Right lobe of liver (tissue), 6 donors: ENCODE results near the gene GTPBP3. TPM values are rescaled to one million over a fixed set of nuclear protein-coding genes. Genes with fewer than 3 reads are reported as not detected.

Experiments
- ATAC-seq, 4 donors: fragments of 200-7000 bp; cut with Tn5 transposase; one replicate each; pipeline ENCODE4 v1.9.1; 2020; ENCODE audit warnings: mild to moderate bottlenecking in 4 of 4, moderate library complexity in 4 of 4
- DNase-seq, 3 donors: peaks; one replicate each; pipeline ENCODE4 v3.0.0-alpha.2; 2020
- H3K27ac ChIP-seq, 3 donors: fragments of 200-600 bp; one replicate each; pipeline ENCODE4 v1.8.0; 2022
- H3K27me3 ChIP-seq, 2 donors: fragments of 200-600 bp; one replicate each; pipeline ENCODE4 v1.8.0; 2022
- H3K36me3 ChIP-seq, 4 donors: fragments of 200-600 bp; sonication (generic) in 1 of 4; one replicate each; pipeline versions ENCODE4 v1.5.1 to v1.8.0; 2017 to 2022; ENCODE audit warnings: control low read depth in 1 of 4
- H3K4me1 ChIP-seq, 4 donors: fragments of 200-600 bp; sonication (generic) in 1 of 4; one replicate each; pipeline versions ENCODE4 v1.5.1 to v1.8.0; 2017 to 2022; ENCODE audit warnings: control low read depth in 1 of 4
- H3K4me3 ChIP-seq, 3 donors: fragments of 200-600 bp; one replicate each; pipeline ENCODE4 v1.8.0; 2022
- H3K9me3 ChIP-seq, 4 donors: fragments of 200-600 bp; sonication (generic) in 1 of 4; one replicate each; pipeline versions ENCODE4 v1.5.1 to v1.8.0; 2017 to 2022; ENCODE audit warnings: control low read depth in 1 of 4
- CTCF ChIP-seq, 4 donors: fragments of 200-600 bp in 3 of 4; fragments of 450-650 bp in 1 of 4; IDR thresholded peaks; one replicate each; pipeline versions ENCODE4 v1.5.1 to v1.8.0; 2016 to 2022; ENCODE audit warnings: antibody characterized with exemption in 4 of 4, mild to moderate bottlenecking in 2 of 4
- POLR2A ChIP-seq: fragments of 450-650 bp; IDR thresholded peaks from one replicate; pipeline ENCODE4 v1.6.1; 2017; ENCODE audit warnings: antibody characterized with exemption, mild to moderate bottlenecking
- WGBS: methylation state at CpG from one replicate; pipeline ENCODE4 v1.1.6; 2018; ENCODE audit warnings: low coverage, low lambda C conversion rate; ENCODE audit not compliant: insufficient coverage; ENCODE audit errors: missing lambda C conversion rate; 5-methylcytosine and 5-hydroxymethylcytosine counted together
- intact Hi-C, 2 donors: fragments of 100-400 bp; cut with DNase I; formaldehyde crosslinking; loops; one replicate each; pipeline versions ENCODE4 v1.11.2 to v1.14.1; 2022
- total RNA-seq, 6 experiments: library from RNA; depleted of rRNA in 2 of 6; stranded (reverse); fragments of >200 nt in 2 of 6; fragmentation: NEBNext Ultra II Directional in 3 of 6; extraction: Animal tissue kit (Norgen Biotek cat#: 25700) in 3 of 6; gene quantifications; one replicate each; pipeline versions ENCODE4 v1.1.0 to v1.2.4, GENCODE V29; 2016 to 2023
- donor health status: DM: no; HTN: yes; CAD: no.
- donor health status: DM: no; HTN: no; CAD: no.
- donor health status: DM: no; HTN: no; CAD: no.
- donor health status: DM: no; HTN: yes; CAD: no.
- donor health status: DM: no; HTN: yes; CAD: no.

GTPBP3 gene
- total RNA-seq, 6 experiments from 2014 or later, result 10.3 to 23.6 (median 13.6) TPM

- Histone ChIP-seq H3K4me1 (peaks cover 0 to 30% (median 10%) of the 10 kb centered on the region in 4 donors), H3K27ac (no peak overlapping the region), H3K9me3 (no peaks in the 10 kb centered on the region), H3K36me3 (no peaks in the 10 kb centered on the region), H3K27me3 (no peaks in the 10 kb centered on the region), H3K4me3 (no peak overlapping the region)
- ATAC-seq, result no peak
- no peak for DNase-seq
- 100% methylated on average over 2 of the region's 27 CpGs for WGBS
- intact Hi-C loops, result no loop called here
- TF ChIP-seq CTCF (IDR thresholded peaks at IDR 0.05), result no peak
Observed at GRCh38 chr19:17327068-17327653, 10.2 kb upstream of the GTPBP3 start.

GRCh38 chr19:17327654-17328516 is 9.5 kb upstream of the GTPBP3 start:
- intact Hi-C loops, result no loop called here
- 33% methylated on average over 26 of the region's 64 CpGs for WGBS
- Histone ChIP-seq H3K27me3 (no peaks in the 10 kb centered on the region), H3K27ac (no peak overlapping the region), H3K36me3 (no peaks in the 10 kb centered on the region), H3K9me3 (no peaks in the 10 kb centered on the region), H3K4me1 (peaks cover 0 to 30% (median 10%) of the 10 kb centered on the region in 4 donors), H3K4me3 (peak overlapping the region in 2 of 3 donors; percentile 23 to 40)
- no peak for DNase-seq
- ATAC-seq, result peak; percentile 38 to 66 (median 50)
- no peak for TF ChIP-seq POLR2A
- TF ChIP-seq CTCF (IDR thresholded peaks at IDR 0.05), result peak in 2 of 4 donors; percentile 7 to 11

- H3K36me3 ChIP-seq, result no peaks in the 10 kb centered on the region
- 33% methylated on average over 31 of the region's 94 CpGs for WGBS
- DNase-seq, result no peak
- no peak overlapping the region for H3K27ac ChIP-seq
- H3K4me1 ChIP-seq, result peaks cover 0 to 31% (median 10%) of the 10 kb centered on the region in 4 donors
- H3K27me3 ChIP-seq, result no peaks in the 10 kb centered on the region
- no peaks in the 10 kb centered on the region for H3K9me3 ChIP-seq
- no peak for ATAC-seq
- H3K4me3 ChIP-seq, result peak overlapping the region in 2 of 3 donors; percentile 23 to 40
- TF ChIP-seq CTCF (IDR thresholded peaks at IDR 0.05) (no peak), POLR2A (no peak)
- intact Hi-C loops, result no loop called here
Observed at GRCh38 chr19:17328517-17329365, 8.6 kb upstream of the GTPBP3 start.

GRCh38 chr19:17329366-17330261 is 7.7 kb upstream of the GTPBP3 start:
- DNase-seq (no peak), ATAC-seq (no peak)
- H3K27me3 ChIP-seq, result no peaks in the 10 kb centered on the region
- intact Hi-C loops, result no loop called here
- H3K36me3 ChIP-seq, result no peaks in the 10 kb centered on the region
- H3K9me3 ChIP-seq, result no peaks in the 10 kb centered on the region
- no peak overlapping the region for H3K4me3 ChIP-seq
- no peak for TF ChIP-seq POLR2A
- no peak for TF ChIP-seq CTCF (IDR thresholded peaks at IDR 0.05)
- H3K4me1 ChIP-seq, result peaks cover 0 to 36% (median 10%) of the 10 kb centered on the region in 4 donors
- H3K27ac ChIP-seq, result no peak overlapping the region
- 69% methylated on average over 22 of the region's 51 CpGs for WGBS
